Measurements from ENCODE around the gene NDST4.

NDST4 gene

DNA sequence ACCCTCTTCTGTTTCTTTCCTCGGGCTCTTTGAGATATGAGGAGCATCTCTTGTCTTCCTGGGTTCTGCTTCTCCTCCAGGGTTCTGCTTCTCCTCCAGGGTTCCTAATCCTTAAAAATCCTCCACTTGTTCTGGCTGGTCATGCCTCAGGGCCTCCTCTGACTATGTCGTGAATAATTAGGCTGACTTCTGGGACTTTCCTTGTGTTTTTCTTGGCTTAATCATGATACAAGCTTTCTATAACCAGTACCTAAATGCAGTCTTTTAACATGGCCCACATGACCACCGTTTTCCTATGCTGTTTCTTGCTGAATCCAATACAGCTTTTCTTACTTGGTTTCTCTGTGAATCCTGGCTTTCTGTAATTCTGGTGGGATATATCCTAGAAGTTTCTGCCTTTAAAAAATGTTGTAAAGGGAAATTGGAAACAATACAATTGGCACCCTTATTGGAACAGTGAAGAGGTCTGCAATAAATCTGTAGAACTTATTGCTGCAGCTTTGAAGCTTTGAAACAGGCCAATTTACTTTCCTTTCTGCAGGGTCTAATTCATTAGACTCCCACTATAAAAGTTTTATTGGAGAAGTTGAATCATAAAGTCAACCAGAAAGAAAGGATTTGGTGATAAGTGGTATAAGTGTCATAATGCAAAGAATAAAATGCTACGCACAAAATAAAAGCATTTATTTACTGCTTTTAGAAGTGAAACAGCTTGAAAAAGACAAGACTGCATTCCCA is 301.7 kb downstream of the NDST4 start:
- no peak overlapping the region for H3K4me3 ChIP-seq (ENCODE audit: low read length)
- no peaks in the 10 kb centered on the region for H3K36me3 ChIP-seq (ENCODE audit: control insufficient read depth, insufficient read depth, low read length)
- no peaks in the 10 kb centered on the region for H3K27me3 ChIP-seq (ENCODE audit: control insufficient read depth, insufficient read depth, low read length)
- H3K27ac ChIP-seq (ENCODE audit: low read length), result no peak overlapping the region
- WGBS (ENCODE audit: insufficient coverage, insufficient read length), result no CpG with 5 or more reads among the region's 4 CpGs
- 0 out of 2 replicates have a peak, but pooled peaks cover 1% of the 10 kb centered on the region for H3K4me1 ChIP-seq (ENCODE audit: control insufficient read depth, insufficient read depth, low read length)
- no peak for DNase-seq (ENCODE audit: low read depth, low spot score)
- no peaks in the 10 kb centered on the region for H3K9me3 ChIP-seq (ENCODE audit: control insufficient read depth, insufficient read depth, low read length)

DNA sequence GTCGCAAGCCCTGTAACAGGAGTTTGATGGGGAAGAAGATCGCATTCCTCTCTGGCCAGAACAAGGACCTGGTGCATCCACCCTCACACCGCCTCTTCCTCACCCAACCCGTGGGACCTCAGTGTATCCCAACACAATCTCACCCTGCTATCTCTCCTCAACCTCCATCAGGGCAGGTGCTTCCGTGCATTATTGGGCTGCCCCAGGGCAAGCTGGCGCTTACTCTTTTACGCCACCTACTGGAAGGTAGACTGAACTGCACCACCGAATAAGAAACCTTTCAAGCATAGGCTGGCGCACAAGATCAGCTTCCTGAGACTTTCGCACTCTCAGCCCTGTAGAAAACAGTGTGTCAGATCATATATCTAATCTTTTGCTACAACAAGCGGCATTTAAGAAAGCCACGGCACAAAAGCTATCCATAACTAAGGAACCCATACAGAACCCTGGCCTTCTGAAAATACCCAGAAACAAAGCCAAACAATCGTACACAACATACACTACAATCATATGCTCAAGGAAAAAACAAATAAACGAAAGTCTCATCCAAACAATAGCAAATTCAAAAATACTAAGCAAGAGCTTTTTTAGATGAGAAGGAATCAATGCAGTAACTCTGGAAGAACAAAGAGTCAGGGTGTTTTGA is 305.5 kb downstream of the NDST4 start:
- DNase-seq (ENCODE audit: low read depth, low spot score), result peak; percentile 57
- H3K27ac ChIP-seq (ENCODE audit: low read length), result no peak overlapping the region
- no peak overlapping the region for H3K4me3 ChIP-seq (ENCODE audit: low read length)
- no peaks in the 10 kb centered on the region for H3K36me3 ChIP-seq (ENCODE audit: control insufficient read depth, insufficient read depth, low read length)
- no peaks in the 10 kb centered on the region for H3K27me3 ChIP-seq (ENCODE audit: control insufficient read depth, insufficient read depth, low read length)
- no CpG with 5 or more reads among the region's 14 CpGs for WGBS (ENCODE audit: insufficient coverage, insufficient read length)
- 0 out of 2 replicates have a peak, but pooled peaks cover 1% of the 10 kb centered on the region for H3K4me1 ChIP-seq (ENCODE audit: control insufficient read depth, insufficient read depth, low read length)
- H3K9me3 ChIP-seq (ENCODE audit: control insufficient read depth, insufficient read depth, low read length), result no peaks in the 10 kb centered on the region

DNA sequence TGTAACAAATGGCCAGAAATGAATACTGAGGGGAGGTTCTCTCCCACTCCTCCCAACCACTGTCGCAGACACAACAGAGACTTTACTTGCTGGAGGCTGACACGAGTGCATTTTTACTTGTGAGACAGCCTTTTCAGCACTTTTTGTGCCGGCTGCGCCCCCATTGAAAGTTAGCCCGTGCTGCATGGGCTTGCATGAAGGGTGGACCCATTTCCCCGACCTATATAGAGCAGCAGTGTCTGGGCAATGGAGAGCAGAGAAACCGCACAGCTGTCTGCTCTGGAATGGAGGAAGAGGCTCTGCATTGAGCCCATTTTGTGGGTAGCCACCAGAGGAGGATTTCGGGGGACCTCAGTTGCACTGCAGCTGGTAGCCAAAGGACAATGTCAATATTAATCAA is 306.1 kb downstream of the NDST4 start:
- Histone ChIP-seq H3K4me1 (ENCODE audit: control insufficient read depth, insufficient read depth, low read length) (0 out of 2 replicates have a peak, but pooled peaks cover 1% of the 10 kb centered on the region), H3K36me3 (ENCODE audit: control insufficient read depth, insufficient read depth, low read length) (no peaks in the 10 kb centered on the region), H3K27ac (ENCODE audit: low read length) (no peak overlapping the region), H3K9me3 (ENCODE audit: control insufficient read depth, insufficient read depth, low read length) (no peaks in the 10 kb centered on the region), H3K4me3 (ENCODE audit: low read length) (no peak overlapping the region), H3K27me3 (ENCODE audit: control insufficient read depth, insufficient read depth, low read length) (no peaks in the 10 kb centered on the region)
- no peak for DNase-seq (ENCODE audit: low read depth, low spot score)
- no CpG with 5 or more reads among the region's 8 CpGs for WGBS (ENCODE audit: insufficient coverage, insufficient read length)

DNA sequence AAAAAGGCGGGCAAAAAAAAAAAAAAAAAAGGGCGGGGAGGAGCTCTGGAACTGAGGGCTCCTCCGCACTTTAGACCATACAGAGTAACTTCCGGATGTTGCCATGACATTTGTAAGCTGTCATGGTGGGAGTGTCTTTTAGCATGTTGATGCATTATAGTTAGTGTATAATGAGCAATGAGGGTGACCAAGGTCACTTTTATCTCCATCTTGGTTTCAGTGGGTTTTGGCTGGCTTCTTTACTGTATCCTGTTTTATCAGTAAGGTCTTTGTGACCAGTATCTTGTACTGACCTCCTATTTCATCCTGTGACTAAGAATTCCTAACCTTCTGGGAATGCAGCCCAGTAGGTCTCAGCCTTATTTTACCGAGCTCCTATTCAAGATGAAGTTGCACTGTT is 321.4 kb downstream of the NDST4 start:
- Histone ChIP-seq H3K27me3 (ENCODE audit: control insufficient read depth, insufficient read depth, low read length) (no peaks in the 10 kb centered on the region), H3K4me1 (ENCODE audit: control insufficient read depth, insufficient read depth, low read length) (no peaks in the 10 kb centered on the region), H3K27ac (ENCODE audit: low read length) (no peak overlapping the region), H3K36me3 (ENCODE audit: control insufficient read depth, insufficient read depth, low read length) (no peaks in the 10 kb centered on the region), H3K4me3 (ENCODE audit: low read length) (no peak overlapping the region), H3K9me3 (ENCODE audit: control insufficient read depth, insufficient read depth, low read length) (no peaks in the 10 kb centered on the region)
- WGBS (ENCODE audit: insufficient coverage, insufficient read length), result no CpG with 5 or more reads among the region's 5 CpGs
- DNase-seq (ENCODE audit: low read depth, low spot score), result no peak

DNA sequence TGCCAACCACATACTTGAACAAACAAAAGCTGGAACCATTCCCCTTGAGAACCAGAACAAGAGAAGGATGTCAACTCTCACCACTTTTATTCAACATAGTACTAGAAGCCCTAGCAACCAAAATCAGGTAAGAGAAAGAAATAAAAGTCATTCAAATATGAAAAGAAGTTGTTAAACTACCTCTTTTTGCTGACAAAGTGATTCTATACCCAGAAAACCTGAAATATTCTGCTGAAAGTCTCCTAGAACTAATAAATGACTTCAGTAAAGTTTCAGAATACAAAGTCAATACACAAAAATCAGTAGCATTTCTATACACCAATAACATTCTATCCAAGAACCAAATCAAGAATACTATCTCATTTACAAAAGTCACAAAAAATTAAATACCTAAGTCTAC is 327.9 kb downstream of the NDST4 start:
- no peak for DNase-seq (ENCODE audit: low read depth, low spot score)
- Histone ChIP-seq H3K9me3 (ENCODE audit: control insufficient read depth, insufficient read depth, low read length) (no peaks in the 10 kb centered on the region), H3K36me3 (ENCODE audit: control insufficient read depth, insufficient read depth, low read length) (no peaks in the 10 kb centered on the region), H3K4me1 (ENCODE audit: control insufficient read depth, insufficient read depth, low read length) (no peaks in the 10 kb centered on the region), H3K4me3 (ENCODE audit: low read length) (no peak overlapping the region), H3K27ac (ENCODE audit: low read length) (no peak overlapping the region), H3K27me3 (ENCODE audit: control insufficient read depth, insufficient read depth, low read length) (no peaks in the 10 kb centered on the region)

DNA sequence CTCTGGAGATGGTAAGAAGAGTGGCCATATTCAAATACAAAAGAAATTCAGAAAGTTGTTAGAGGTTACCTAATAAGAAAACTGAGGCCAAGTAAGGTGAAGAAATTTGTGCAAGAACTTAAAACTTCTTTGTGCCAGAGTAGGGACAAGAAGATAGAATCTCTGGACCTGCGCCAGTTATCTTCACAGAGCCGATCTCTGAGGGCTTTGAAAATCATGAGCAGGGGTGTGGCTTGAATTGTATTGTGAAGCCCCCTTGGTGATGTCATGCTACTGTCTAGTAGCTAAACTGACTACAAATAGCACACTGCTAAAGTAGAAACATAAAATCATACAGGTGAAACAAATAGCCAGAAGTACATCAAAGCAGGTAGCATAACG is 330.2 kb downstream of the NDST4 start:
- WGBS (ENCODE audit: insufficient coverage, insufficient read length), result no CpG with 5 or more reads among the region's 3 CpGs
- DNase-seq (ENCODE audit: low read depth, low spot score), result no peak
- no peak overlapping the region for H3K27ac ChIP-seq (ENCODE audit: low read length)

DNA sequence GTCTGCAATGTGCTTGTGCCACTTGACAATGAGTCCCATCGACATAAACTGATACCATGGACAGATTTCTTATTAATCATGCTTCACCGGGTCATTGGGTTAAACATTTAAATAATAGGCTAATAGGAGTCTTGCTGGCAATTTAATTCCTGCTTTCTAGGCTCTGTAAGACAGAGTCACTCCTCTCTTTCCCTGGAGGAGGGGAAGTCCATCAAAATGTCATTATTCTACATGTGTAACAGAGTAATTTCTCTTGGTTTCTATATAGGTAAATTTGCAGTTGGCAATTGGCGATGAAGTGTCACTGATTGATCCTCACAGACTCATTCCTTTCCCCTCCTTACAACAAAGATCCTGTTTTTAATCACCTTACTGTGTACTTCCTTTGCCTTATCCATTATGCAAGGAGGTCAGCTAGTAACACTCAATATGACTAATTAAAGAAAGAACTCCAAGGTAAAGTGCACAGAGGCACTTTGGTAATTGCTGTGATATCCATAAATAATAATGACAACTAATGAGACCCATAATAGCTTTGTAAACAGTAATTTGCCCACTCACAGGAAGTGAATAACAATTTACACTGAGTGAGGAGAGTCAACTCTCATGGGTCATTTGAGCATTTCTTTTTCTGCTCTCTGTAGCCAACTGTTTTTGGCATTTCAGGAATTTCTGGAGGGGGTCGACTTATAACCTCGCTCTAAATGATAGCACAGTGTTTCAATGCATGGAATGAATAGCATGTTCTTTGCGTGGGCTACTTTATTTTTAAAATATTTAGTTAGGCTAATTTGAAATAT is 330.8 kb downstream of the NDST4 start:
- no CpG with 5 or more reads among the region's 6 CpGs for WGBS (ENCODE audit: insufficient coverage, insufficient read length)
- no peak for DNase-seq (ENCODE audit: low read depth, low spot score)
- H3K36me3 ChIP-seq (ENCODE audit: control insufficient read depth, insufficient read depth, low read length), result no peaks in the 10 kb centered on the region
- no peak overlapping the region for H3K4me3 ChIP-seq (ENCODE audit: low read length)
- no peaks in the 10 kb centered on the region for H3K9me3 ChIP-seq (ENCODE audit: control insufficient read depth, insufficient read depth, low read length)
- H3K27me3 ChIP-seq (ENCODE audit: control insufficient read depth, insufficient read depth, low read length), result no peaks in the 10 kb centered on the region
- H3K4me1 ChIP-seq (ENCODE audit: control insufficient read depth, insufficient read depth, low read length), result no peaks in the 10 kb centered on the region
- H3K27ac ChIP-seq (ENCODE audit: low read length), result no peak overlapping the region

More for the DNA sequence above, 330.2 kb downstream of the NDST4 start:
- no peaks in the 10 kb centered on the region for H3K36me3 ChIP-seq (ENCODE audit: control insufficient read depth, insufficient read depth, low read length)
- no peaks in the 10 kb centered on the region for H3K27me3 ChIP-seq (ENCODE audit: control insufficient read depth, insufficient read depth, low read length)
- no peak overlapping the region for H3K4me3 ChIP-seq (ENCODE audit: low read length)
- H3K4me1 ChIP-seq (ENCODE audit: control insufficient read depth, insufficient read depth, low read length), result no peaks in the 10 kb centered on the region
- H3K9me3 ChIP-seq (ENCODE audit: control insufficient read depth, insufficient read depth, low read length), result no peaks in the 10 kb centered on the region

DNA sequence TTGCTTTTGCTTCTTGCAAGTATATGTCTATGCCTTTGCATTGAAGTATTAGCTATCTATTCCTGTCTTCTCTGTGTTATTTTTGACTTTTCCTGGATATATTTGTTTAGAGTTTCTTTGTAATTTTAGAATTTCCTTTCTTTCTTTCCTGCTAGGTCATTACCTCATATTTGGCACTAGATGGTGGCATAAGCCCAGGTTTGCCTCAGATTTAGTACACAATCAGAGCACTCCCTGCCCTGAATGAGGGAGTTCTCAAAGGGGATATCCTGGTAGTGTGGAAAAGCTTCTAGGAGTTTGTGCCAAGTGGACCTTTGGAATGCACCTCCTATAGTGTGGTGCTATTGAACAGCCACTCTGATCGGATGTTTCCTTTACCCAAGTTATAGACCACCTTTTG is 333.2 kb downstream of the NDST4 start:
- H3K27me3 ChIP-seq (ENCODE audit: control insufficient read depth, insufficient read depth, low read length), result no peaks in the 10 kb centered on the region
- no peak overlapping the region for H3K27ac ChIP-seq (ENCODE audit: low read length)
- peak; percentile 31 for DNase-seq (ENCODE audit: low read depth, low spot score)
- H3K4me1 ChIP-seq (ENCODE audit: control insufficient read depth, insufficient read depth, low read length), result no peaks in the 10 kb centered on the region
- WGBS (ENCODE audit: insufficient coverage, insufficient read length), result no CpG with 5 or more reads among the region's 1 CpG
- no peaks in the 10 kb centered on the region for H3K9me3 ChIP-seq (ENCODE audit: control insufficient read depth, insufficient read depth, low read length)
- no peaks in the 10 kb centered on the region for H3K36me3 ChIP-seq (ENCODE audit: control insufficient read depth, insufficient read depth, low read length)
- H3K4me3 ChIP-seq (ENCODE audit: low read length), result no peak overlapping the region

All from iPS DF 6.9 (cell line).